NCI-H2081 treated with DMSO at 0.1 percent for 48 hours (cell line): ENCODE measurements around the gene PHKB.
"Not testable (repeated sequence)": the region's sequence is repeated elsewhere in the genome, so short reads cannot be mapped to it uniquely, and the experiment has no call there.

ENCODE experiments used
- DNase-seq: peaks from one replicate; lab custom pipeline; 2025; lab: John Stamatoyannopoulos, UW

The PHKB gene

GRCh38 chr16:47469227-47469626, 8.1 kb downstream of the PHKB start:
- no peak for DNase-seq

GRCh38 chr16:47470211-47470610, 9.1 kb downstream of the PHKB start:
- DNase-seq, result no peak

- DNase-seq, result no peak
Observed at GRCh38 chr16:47470810-47471209, 9.7 kb downstream of the PHKB start.

GRCh38 chr16:47473004-47473403, 11.9 kb downstream of the PHKB start:
- not testable (repeated sequence) for DNase-seq

GRCh38 chr16:47473792-47474191, 12.7 kb downstream of the PHKB start:
- no peak for DNase-seq

- DNase-seq, result no peak
Observed at GRCh38 chr16:47475786-47476185, 14.7 kb downstream of the PHKB start.

GRCh38 chr16:47476654-47477345, 15.7 kb downstream of the PHKB start:
- no peak for DNase-seq

- no peak for DNase-seq
Observed at GRCh38 chr16:47477679-47478078, 16.5 kb downstream of the PHKB start.

GRCh38 chr16:47480410-47480809, 19.3 kb downstream of the PHKB start:
- no peak for DNase-seq

GRCh38 chr16:47481698-47482374, 20.7 kb downstream of the PHKB start:
- no peak for DNase-seq

- no peak for DNase-seq
Observed at GRCh38 chr16:47483616-47484015, 22.5 kb downstream of the PHKB start.

- DNase-seq, result no peak
Observed at GRCh38 chr16:47486856-47487255, 25.7 kb downstream of the PHKB start.

- no peak for DNase-seq
Observed at GRCh38 chr16:47488051-47488450, 26.9 kb downstream of the PHKB start.

GRCh38 chr16:47490471-47490870, 29.3 kb downstream of the PHKB start:
- no peak for DNase-seq

- no peak for DNase-seq
Observed at GRCh38 chr16:47492036-47492427, 30.9 kb downstream of the PHKB start.

- DNase-seq, result no peak
Observed at GRCh38 chr16:47492428-47493377, 31.6 kb downstream of the PHKB start.

- DNase-seq, result no peak
Observed at GRCh38 chr16:47493381-47494337, 32.5 kb downstream of the PHKB start.

GRCh38 chr16:47499080-47499699, 38.1 kb downstream of the PHKB start:
- no peak for DNase-seq

GRCh38 chr16:47499700-47500264, 38.7 kb downstream of the PHKB start:
- no peak for DNase-seq

- no peak for DNase-seq
Observed at GRCh38 chr16:47503936-47504335, 42.8 kb downstream of the PHKB start.

- no peak for DNase-seq
Observed at GRCh38 chr16:47504599-47504998, 43.5 kb downstream of the PHKB start.
